Smooth muscle cell (in vitro differentiated cells): ENCODE results near the gene C17orf75. TPM values are rescaled to one million over a fixed set of nuclear protein-coding genes. Genes with fewer than 3 reads are reported as not detected.
A peak's percentile ranks its signal among the peaks of the same experiment; 100 is the strongest.
"Not testable (repeated sequence)": the region's sequence is repeated elsewhere in the genome, so short reads cannot be mapped to it uniquely, and the experiment has no call there.

Experiments used
- DNase-seq: peaks from one replicate; lab custom pipeline; 2025; ENCODE audit not compliant: unreplicated experiment; lab: John Stamatoyannopoulos, UW
- H2AFZ ChIP-seq: fragments of 200-600 bp; sonication (generic); 2 replicates; pipeline ENCODE4 v1.6.0; 2016; ENCODE audit warnings: antibody characterized with exemption, low read depth, mild to moderate bottlenecking
- H3F3A ChIP-seq: fragments of 200-600 bp; sonication (generic); 2 replicates; pipeline ENCODE4 v1.6.0; 2017; ENCODE audit warnings: antibody characterized with exemption, low read depth
- H3K27ac ChIP-seq: fragments of 200-600 bp; sonication (generic); 2 replicates; pipeline ENCODE4 v1.5.1; 2016; ENCODE audit warnings: low read depth, mild to moderate bottlenecking
- H3K27me3 ChIP-seq: fragments of 200-600 bp; sonication (generic); 2 replicates; pipeline ENCODE4 v1.6.1; 2016; ENCODE audit warnings: low read depth, mild to moderate bottlenecking
- H3K36me3 ChIP-seq: fragments of 200-600 bp; sonication (generic); 2 replicates; pipeline ENCODE4 v1.5.1; 2016; ENCODE audit warnings: low read depth
- H3K4me1 ChIP-seq: fragments of 200-600 bp; sonication (generic); 2 replicates; pipeline ENCODE4 v1.5.1; 2016; ENCODE audit warnings: low read depth
- H3K4me2 ChIP-seq: fragments of 200-600 bp; sonication (generic); 2 replicates; pipeline ENCODE4 v1.6.0; 2016; ENCODE audit warnings: mild to moderate bottlenecking
- H3K4me3 ChIP-seq: fragments of 200-600 bp; sonication (generic); 2 replicates; pipeline ENCODE4 v1.5.1; 2016; ENCODE audit warnings: mild to moderate bottlenecking
- H3K79me2 ChIP-seq: fragments of 200-600 bp; sonication (generic); 2 replicates; pipeline ENCODE4 v1.6.0; 2016; ENCODE audit warnings: low read depth, mild to moderate bottlenecking
- H3K9ac ChIP-seq: fragments of 200-600 bp; sonication (generic); 2 replicates; pipeline ENCODE4 v1.6.0; 2016; ENCODE audit warnings: low read depth
- H3K9me3 ChIP-seq: fragments of 200-600 bp; sonication (generic); replicated peaks from 2 replicates; pipeline ENCODE4 v1.5.1; 2016; ENCODE audit warnings: low read depth
- H4K20me1 ChIP-seq: fragments of 200-600 bp; sonication (generic); 2 replicates; pipeline ENCODE4 v1.6.0; 2016; ENCODE audit warnings: low read depth
- CTCF ChIP-seq: fragments of 200-600 bp; sonication (generic); IDR thresholded peaks from 2 replicates; pipeline ENCODE4 v1.5.1; 2017; ENCODE audit warnings: borderline replicate concordance, mild to moderate bottlenecking, antibody characterized with exemption; ENCODE audit not compliant: insufficient read depth, poor library complexity, severe bottlenecking
- WGBS: methylation state at CpG from one replicate; pipeline ENCODE4 v1.1.7; 2016; ENCODE audit warnings: low lambda C conversion rate; 5-methylcytosine and 5-hydroxymethylcytosine counted together
- polyA plus RNA-seq: library from polyadenylated mRNA; unstranded; fragments of >200 nt; fragmentation: Nextera tagmentation; extraction: Ambion mirVana; gene quantifications from 2 replicates; pipeline ENCODE4 v1.2.1, GENCODE V29; 2016
- total RNA-seq: library from RNA; depleted of rRNA; stranded (reverse); fragments of >200 nt; gene quantifications from 2 replicates; pipeline ENCODE4 v1.2.3, GENCODE V29; 2014

The C17orf75 gene, protein sequence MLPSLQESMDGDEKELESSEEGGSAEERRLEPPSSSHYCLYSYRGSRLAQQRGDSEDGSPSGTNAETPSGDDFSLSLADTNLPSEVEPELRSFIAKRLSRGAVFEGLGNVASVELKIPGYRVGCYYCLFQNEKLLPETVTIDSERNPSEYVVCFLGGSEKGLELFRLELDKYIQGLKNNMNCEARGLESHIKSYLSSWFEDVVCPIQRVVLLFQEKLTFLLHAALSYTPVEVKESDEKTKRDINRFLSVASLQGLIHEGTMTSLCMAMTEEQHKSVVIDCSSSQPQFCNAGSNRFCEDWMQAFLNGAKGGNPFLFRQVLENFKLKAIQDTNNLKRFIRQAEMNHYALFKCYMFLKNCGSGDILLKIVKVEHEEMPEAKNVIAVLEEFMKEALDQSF
- total RNA-seq (15.2 and 19.0 TPM in 2 replicates), polyA plus RNA-seq (10.2 and 15.1 TPM in 2 replicates)

DNA sequence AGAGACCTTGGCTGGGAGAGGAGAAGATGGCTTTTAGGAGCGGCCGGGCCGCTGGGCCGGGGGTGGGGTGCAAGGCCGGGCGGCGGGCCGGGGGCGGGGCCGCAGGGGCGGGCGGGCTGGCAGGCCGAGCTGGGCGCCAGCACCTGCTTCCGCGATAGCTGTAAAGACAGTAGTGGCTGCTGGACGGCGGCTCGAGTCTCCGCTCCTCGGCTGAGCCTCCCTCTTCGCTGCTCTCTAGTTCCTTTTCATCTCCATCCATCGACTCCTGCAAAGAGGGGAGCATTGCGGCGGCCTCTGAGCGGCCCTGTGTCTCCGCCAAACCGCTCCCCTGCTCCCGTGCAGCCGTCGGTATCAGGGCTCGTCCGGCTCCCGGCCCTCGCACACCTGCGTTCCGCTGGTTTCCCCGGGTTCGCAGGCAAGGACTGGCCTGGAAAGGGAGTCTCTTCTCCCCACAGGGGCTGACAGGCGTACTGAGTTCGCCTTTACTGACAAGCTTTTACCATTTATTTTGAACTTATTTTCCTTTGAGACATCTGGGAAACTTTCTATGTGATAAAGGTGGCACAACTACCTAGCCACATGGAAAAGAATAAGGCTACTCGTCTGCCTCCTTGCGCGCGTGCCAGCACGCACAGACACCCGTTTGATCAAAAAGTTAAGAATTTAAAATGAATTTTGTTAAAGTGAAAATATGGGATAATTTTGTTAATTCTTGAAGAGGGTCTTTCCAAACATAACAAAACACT lies at the start of gene C17orf75:
C17orf75 (minus strand) TSS at position 317 of the 746 bp plus-strand sequence; CDS start at position 283, 34 bp downstream.
- no peak for DNase-seq
- H3K4me1 ChIP-seq, result peaks cover 6% of the 10 kb centered on the region
- H4K20me1 ChIP-seq, result no peaks in the 10 kb centered on the region
- TF ChIP-seq CTCF, result no peak
- no peaks in the 10 kb centered on the region for H3K36me3 ChIP-seq
- peak within 1 kb of the TSS; percentile 91 for H3K4me2 ChIP-seq
- no peaks in the 10 kb centered on the region for H3F3A ChIP-seq
- H2AFZ ChIP-seq, result peak within 1 kb of the TSS; percentile 98
- peak within 1 kb of the TSS; percentile 51 for H3K9ac ChIP-seq
- H3K27me3 ChIP-seq, result no peaks in the 10 kb centered on the region
- no peaks in the 10 kb centered on the region for H3K79me2 ChIP-seq
- WGBS, result 12% methylated on average over 43 of the region's 47 CpGs
- no peak within 1 kb of the TSS for H3K27ac ChIP-seq
- H3K9me3 ChIP-seq, result no peaks in the 10 kb centered on the region
- H3K4me3 ChIP-seq, result peak within 1 kb of the TSS; percentile 63

GRCh38 chr17:32388613-32389459 lies 46.9 kb upstream of the C17orf75 start:
- no peak overlapping the region for H3K9ac ChIP-seq
- no peaks in the 10 kb centered on the region for H3K79me2 ChIP-seq
- no peaks in the 10 kb centered on the region for H3K4me1 ChIP-seq
- H3K4me3 ChIP-seq, result no peak overlapping the region
- no peak overlapping the region for H2AFZ ChIP-seq
- H3F3A ChIP-seq, result no peaks in the 10 kb centered on the region
- no peak for TF ChIP-seq CTCF
- peaks cover 8% of the 10 kb centered on the region for H4K20me1 ChIP-seq
- DNase-seq, result no peak
- no peak overlapping the region for H3K27ac ChIP-seq
- no peaks in the 10 kb centered on the region for H3K9me3 ChIP-seq
- WGBS, result 92% methylated on average over 6 of the region's 6 CpGs
- no peaks in the 10 kb centered on the region for H3K27me3 ChIP-seq
- no peak overlapping the region for H3K4me2 ChIP-seq
- no peaks in the 10 kb centered on the region for H3K36me3 ChIP-seq

GRCh38 chr17:32388128-32388527 lies 46.2 kb upstream of the C17orf75 start:
- not testable (repeated sequence) for H3K79me2 ChIP-seq, H3K9me3 ChIP-seq, H3K27ac ChIP-seq, H3F3A ChIP-seq, H3K9ac ChIP-seq, H3K4me2 ChIP-seq, H3K27me3 ChIP-seq, H3K36me3 ChIP-seq, H3K4me3 ChIP-seq, H3K4me1 ChIP-seq, H2AFZ ChIP-seq, DNase-seq
- peaks cover 15% of the 10 kb centered on the region for H4K20me1 ChIP-seq
- WGBS, result 97% methylated on average over 14 of the region's 14 CpGs

- Histone ChIP-seq H4K20me1 (peaks cover 22% of the 10 kb centered on the region), H2AFZ (no peak overlapping the region), H3K79me2 (no peaks in the 10 kb centered on the region), H3K4me3 (no peak overlapping the region), H3K36me3 (no peaks in the 10 kb centered on the region), H3K9me3 (no peaks in the 10 kb centered on the region), H3K27me3 (no peaks in the 10 kb centered on the region), H3F3A (no peaks in the 10 kb centered on the region), H3K27ac (no peak overlapping the region), H3K4me2 (no peak overlapping the region), H3K9ac (no peak overlapping the region), H3K4me1 (no peaks in the 10 kb centered on the region)
- TF ChIP-seq CTCF, result no peak
- DNase-seq, result no peak
Observed at GRCh38 chr17:32386844-32387243, 44.9 kb upstream of the C17orf75 start.
